Nephron (organoid): ENCODE measurements around the gene POLR1C.

ENCODE experiments used
- H3K27ac Mint-ChIP-seq, 3 experiments: 2 replicates each; pipeline ENCODE4 v1.8.0; 2020; ENCODE audit warnings: mixed read lengths in 3 of 3, mild to moderate bottlenecking in 2 of 3, moderate library complexity in 1 of 3
- H3K27me3 Mint-ChIP-seq: 2 replicates; pipeline ENCODE4 v1.8.0; 2021; ENCODE audit warnings: low read depth, mild to moderate bottlenecking, moderate library complexity, mixed read lengths
- H3K36me3 Mint-ChIP-seq: 2 replicates; pipeline ENCODE4 v1.8.0; 2020; ENCODE audit warnings: low read depth, mixed read lengths
- H3K4me1 Mint-ChIP-seq: 2 replicates; pipeline ENCODE4 v1.8.0; 2020; ENCODE audit warnings: mixed read lengths
- H3K4me3 Mint-ChIP-seq, 3 experiments: 2 replicates each; pipeline ENCODE4 v1.8.0; 2020; ENCODE audit warnings: mild to moderate bottlenecking in 3 of 3, mixed read lengths in 3 of 3, moderate library complexity in 2 of 3
- H3K9me3 Mint-ChIP-seq: 2 replicates; pipeline ENCODE4 v1.8.0; 2020; ENCODE audit warnings: mixed read lengths
- CTCF ChIP-seq, 3 experiments: fragments of 200-600 bp; sonication (generic); IDR thresholded peaks; one replicate each; pipeline ENCODE4 v1.5.0; 2021; ENCODE audit warnings: antibody characterized with exemption in 3 of 3; ENCODE audit not compliant: unreplicated experiment in 3 of 3

The POLR1C gene

DNA sequence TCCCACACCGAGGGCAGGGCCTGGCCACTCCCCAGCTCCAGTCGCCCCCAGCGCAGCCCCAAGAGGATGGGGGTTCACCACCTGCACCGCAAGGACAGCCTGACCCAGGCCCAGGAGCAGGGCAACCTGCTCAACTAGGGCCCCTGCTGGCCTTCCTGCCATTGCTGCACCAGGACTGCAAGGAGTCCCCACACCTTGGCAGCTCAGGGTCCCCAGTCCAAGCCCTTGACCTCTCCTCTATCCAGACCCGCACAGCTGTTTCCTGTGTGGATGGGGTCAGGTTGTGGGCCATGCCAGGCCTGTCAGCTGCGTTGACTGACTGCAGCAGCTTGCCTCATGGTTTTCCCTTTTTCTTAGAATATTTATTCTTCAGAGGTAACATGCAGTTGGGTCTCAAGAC, 11.2 kb upstream of the POLR1C start:
- peaks cover 18% of the 10 kb centered on the region for H3K27me3 Mint-ChIP-seq
- peaks cover 36% of the 10 kb centered on the region for H3K36me3 Mint-ChIP-seq
- H3K27ac Mint-ChIP-seq: no peak overlapping the region
- peaks cover 16% of the 10 kb centered on the region for H3K4me1 Mint-ChIP-seq
- H3K4me3 Mint-ChIP-seq: no peak overlapping the region
- no peaks in the 10 kb centered on the region for H3K9me3 Mint-ChIP-seq
- TF ChIP-seq CTCF (IDR thresholded peaks at IDR 0.05; ENCODE audit: unreplicated experiment in 3 of 3): no peak

GRCh38 chr6:43506171-43506570, 10.7 kb upstream of the POLR1C start:
- no peak overlapping the region for H3K27ac Mint-ChIP-seq
- H3K4me3 Mint-ChIP-seq: no peak overlapping the region
- peaks cover 14% of the 10 kb centered on the region for H3K4me1 Mint-ChIP-seq
- no peaks in the 10 kb centered on the region for H3K9me3 Mint-ChIP-seq
- H3K36me3 Mint-ChIP-seq: peaks cover 36% of the 10 kb centered on the region
- peaks cover 18% of the 10 kb centered on the region for H3K27me3 Mint-ChIP-seq
- no peak for TF ChIP-seq CTCF (IDR thresholded peaks at IDR 0.05; ENCODE audit: unreplicated experiment in 3 of 3)

DNA sequence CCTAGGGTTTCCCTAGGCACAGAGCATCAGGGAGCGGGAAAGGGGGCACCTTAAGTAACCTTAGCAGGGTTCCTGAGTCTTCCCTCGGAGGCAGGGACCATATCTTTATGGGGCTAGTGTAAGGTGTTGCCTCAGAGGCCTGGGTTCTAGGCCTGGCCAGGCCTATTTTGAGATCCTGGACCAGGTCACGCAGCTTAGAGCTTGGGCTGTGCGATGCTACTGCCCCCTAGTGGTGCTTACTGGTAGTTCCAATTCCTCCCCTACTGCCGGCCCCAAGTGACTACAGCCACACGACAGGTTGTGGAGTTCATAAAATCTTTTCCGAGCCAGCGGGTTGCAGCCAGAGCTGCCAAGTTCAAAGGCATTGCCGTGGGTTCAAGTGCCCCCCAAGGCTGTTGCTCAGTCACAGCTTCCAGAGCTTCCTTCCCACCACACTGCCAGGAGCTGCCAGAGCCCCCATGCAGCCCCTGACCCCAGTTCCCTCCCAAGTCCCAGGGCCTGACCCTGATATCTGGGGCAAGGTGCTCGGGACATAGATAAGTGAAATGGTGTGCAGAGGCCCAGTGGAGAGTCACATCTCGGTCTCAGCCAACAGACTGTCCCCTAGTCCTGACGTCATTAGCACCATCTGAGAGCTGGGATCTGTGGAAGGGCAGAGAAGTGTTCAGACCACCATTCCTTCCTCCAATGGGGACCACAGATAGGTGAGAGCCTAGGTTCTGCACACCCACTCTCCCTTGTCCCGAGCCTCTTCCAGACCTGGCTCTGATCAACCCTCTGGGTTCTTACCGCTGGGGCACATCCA, 10.0 kb upstream of the POLR1C start:
- H3K9me3 Mint-ChIP-seq: no peaks in the 10 kb centered on the region
- TF ChIP-seq CTCF (IDR thresholded peaks at IDR 0.05; ENCODE audit: unreplicated experiment in 3 of 3): peak; percentile 92 to 97 (median 96)

GRCh38 chr6:43508481-43509141, 8.3 kb upstream of the POLR1C start:
- H3K27ac Mint-ChIP-seq: peak overlapping the region in 2 of 3 experiments; percentile 3 to 56
- TF ChIP-seq CTCF (IDR thresholded peaks at IDR 0.05; ENCODE audit: unreplicated experiment in 3 of 3): no peak
- H3K4me3 Mint-ChIP-seq: peak overlapping the region; percentile 86 to 92 (median 87)
- peaks cover 26% of the 10 kb centered on the region for H3K36me3 Mint-ChIP-seq
- H3K9me3 Mint-ChIP-seq: no peaks in the 10 kb centered on the region
- peaks cover 14% of the 10 kb centered on the region for H3K4me1 Mint-ChIP-seq
- peaks cover 18% of the 10 kb centered on the region for H3K27me3 Mint-ChIP-seq

More for the DNA sequence above, 10.0 kb upstream of the POLR1C start:
- Mint-ChIP-seq H3K36me3 (peaks cover 36% of the 10 kb centered on the region), H3K27ac (no peak overlapping the region), H3K4me3 (peak overlapping the region; percentile 42 to 65 (median 58)), H3K27me3 (peaks cover 18% of the 10 kb centered on the region), H3K4me1 (peaks cover 14% of the 10 kb centered on the region)

DNA sequence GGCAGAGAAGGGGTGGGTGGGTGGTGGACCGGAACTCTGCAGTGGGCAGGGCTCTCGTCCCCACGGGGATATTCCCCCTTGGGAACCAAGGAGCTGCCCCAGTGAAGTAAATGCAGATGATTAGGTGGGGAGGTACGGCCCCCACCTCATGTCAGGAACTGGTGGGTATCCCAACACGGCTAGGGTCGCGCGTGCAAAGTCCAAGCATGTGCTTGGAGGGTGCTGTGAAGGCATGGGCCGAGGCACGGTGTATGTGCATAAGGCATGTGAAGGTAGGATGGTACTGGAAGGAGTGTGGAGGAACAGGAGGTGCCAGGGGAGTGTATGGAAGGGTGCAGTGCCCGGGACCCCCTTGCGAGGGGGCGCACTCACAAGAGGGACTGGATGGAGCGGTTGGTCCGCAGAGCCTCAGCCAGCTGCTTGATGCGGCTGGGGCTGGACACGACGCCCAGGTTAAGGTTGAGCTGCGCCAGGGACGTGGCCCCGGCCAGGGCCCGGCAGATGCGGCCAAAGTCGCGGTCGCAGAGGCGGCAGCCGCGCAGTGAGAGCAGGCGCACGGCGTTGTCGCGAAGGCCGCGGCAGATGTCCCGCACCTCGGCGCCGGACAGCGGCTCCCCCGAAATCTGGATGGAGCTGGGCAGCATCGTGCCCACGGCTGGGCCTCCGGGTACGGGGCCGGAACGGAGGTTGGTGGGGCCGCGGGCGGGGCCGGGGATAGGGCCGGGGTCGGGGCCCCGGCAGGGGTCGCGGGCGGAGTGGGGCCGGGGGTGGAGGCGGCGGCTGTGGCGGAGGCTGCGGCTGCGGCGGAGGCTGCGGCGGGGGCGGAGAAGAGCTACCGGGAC, 7.5 kb upstream of the POLR1C start:
- Mint-ChIP-seq H3K9me3 (no peaks in the 10 kb centered on the region), H3K36me3 (peaks cover 24% of the 10 kb centered on the region), H3K27me3 (peaks cover 18% of the 10 kb centered on the region), H3K4me1 (peaks cover 16% of the 10 kb centered on the region), H3K4me3 (peak overlapping the region; percentile 86 to 92 (median 87)), H3K27ac (peak overlapping the region in 2 of 3 experiments; percentile 3 to 56)
- TF ChIP-seq CTCF (IDR thresholded peaks at IDR 0.05; ENCODE audit: unreplicated experiment in 3 of 3): no peak
